ENCODE data around the gene SRRM4.
"Not testable (repeated sequence)": the region's sequence is repeated elsewhere in the genome, so short reads cannot be mapped to it uniquely, and the experiment has no call there.

SRRM4 gene

GRCh38 chr12:119011231-119011630 is 29.9 kb downstream of the SRRM4 start:
- DNase-seq (ENCODE audit: low spot score) = no peak

DNA sequence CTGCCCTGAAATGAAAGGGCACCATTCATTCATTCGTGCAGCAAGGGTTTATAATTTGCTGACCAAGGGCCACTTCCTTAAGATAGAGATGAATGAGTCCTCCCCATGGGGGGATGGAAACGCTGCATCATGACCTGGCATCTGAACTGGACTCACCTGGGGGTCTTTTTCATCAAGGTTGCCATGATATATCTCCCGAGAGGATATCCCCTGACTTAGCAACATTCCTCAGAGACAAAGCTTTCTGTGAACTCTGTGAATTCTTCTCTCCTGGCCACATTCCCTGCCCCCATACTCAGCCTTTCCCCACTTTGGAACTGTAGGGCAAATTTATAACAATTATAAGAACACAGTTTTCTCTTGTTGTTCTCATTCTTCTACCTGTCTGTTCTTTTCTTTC is 30.8 kb downstream of the SRRM4 start:
- no peak for DNase-seq (ENCODE audit: low spot score)

- no peak for DNase-seq (ENCODE audit: low spot score)
These were observed 31.7 kb downstream of the SRRM4 start for GRCh38 chr12:119013023-119013422.

GRCh38 chr12:119014368-119014767 is 33.0 kb downstream of the SRRM4 start:
- no peak for DNase-seq (ENCODE audit: low spot score)

- no peak for DNase-seq (ENCODE audit: low spot score)
These were observed 35.4 kb downstream of the SRRM4 start for GRCh38 chr12:119016715-119017114.

GRCh38 chr12:119019166-119019565 is 37.8 kb downstream of the SRRM4 start:
- DNase-seq (ENCODE audit: low spot score) = no peak

- no peak for DNase-seq (ENCODE audit: low spot score)
These were observed 39.3 kb downstream of the SRRM4 start for GRCh38 chr12:119020406-119021360.

GRCh38 chr12:119024356-119024755 is 43.0 kb downstream of the SRRM4 start:
- no peak for DNase-seq (ENCODE audit: low spot score)

- DNase-seq (ENCODE audit: low spot score) = no peak
These were observed 44.4 kb downstream of the SRRM4 start for GRCh38 chr12:119025786-119026185.

DNA sequence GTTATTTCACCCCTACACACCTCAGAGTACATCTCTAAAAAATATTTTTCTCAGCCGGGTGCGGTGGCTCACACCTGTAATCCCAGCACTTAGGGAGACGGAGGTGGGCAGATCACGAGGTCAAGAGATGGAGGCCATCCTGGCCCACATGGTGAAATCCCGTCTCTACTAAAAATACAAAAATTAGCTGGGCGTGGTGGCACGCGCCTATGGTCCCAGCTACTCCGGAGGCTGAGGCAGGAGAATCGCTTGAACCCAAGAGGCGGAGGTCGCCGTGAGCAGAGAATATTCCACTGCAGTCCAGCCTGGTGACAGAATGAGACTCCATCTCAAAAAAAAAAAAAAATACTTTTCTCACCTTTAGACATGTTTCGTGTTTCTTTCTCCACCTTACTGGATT is 52.0 kb downstream of the SRRM4 start:
- DNase-seq (ENCODE audit: low spot score) = not testable (repeated sequence)

DNA sequence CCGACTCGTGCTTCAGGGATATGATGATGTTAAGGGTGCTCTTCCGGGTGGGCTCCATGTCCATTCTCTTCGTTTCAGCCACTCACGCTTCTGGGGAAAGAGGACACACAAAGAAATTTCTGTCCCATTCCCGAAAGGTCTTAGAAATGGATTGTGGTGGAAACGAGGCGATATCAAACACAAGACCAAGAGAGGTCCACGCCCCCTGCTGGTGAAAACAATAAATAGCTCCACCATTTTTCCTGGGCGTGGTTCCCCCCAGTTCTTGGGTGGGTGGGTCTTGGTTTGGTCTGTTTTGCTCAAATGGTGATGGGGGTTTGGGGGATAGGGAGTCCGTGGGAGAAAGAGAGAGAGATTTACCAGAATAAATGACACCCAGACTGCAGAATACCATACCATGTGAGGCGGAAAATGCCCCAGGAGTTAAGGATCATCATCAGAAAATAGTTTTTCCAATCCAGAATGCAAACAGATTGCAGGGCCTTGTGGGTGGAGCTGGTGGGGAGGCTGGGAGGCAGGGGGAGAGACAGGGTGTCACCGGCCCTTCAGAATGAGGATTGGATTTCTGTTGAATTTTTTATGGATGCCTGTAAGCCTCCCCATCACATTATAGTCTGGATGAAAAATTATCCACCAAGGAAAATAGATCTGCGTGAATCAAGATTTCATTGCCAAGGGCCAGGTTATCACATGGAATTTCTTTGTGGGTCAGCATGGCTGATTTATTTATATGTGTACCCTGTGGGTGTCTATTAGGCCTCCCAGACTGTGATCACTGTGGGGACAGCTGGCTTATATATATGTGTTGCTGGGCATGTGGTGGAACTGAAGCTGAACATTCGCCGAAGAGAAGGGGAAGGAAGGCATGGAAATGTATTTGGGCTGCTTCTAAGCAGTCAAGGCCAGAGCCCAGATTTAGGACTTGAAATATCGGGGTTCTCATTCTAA is 55.8 kb downstream of the SRRM4 start:
- DNase-seq (ENCODE audit: low spot score) = peak; percentile 54

DNA sequence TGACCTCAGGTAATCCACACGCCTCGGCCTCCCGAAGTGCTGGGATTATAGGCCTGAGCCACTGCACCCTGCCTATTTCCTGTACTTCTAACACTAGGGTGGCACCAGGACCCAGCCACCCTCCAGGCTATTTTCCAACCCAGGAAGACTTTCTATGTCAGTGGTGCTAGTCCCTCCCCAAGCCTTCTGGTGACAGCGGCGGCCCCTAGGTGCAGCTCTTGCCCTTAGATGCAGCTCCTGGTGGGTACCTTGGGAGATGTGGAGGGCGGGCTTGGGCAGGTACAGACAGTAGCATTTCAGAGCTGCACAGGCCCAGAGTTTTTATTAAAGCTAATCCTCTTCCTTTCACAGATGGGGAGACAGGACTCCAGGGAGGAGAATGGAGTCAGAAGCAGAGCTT is 62.8 kb downstream of the SRRM4 start:
- no peak for DNase-seq (ENCODE audit: low spot score)

DNA sequence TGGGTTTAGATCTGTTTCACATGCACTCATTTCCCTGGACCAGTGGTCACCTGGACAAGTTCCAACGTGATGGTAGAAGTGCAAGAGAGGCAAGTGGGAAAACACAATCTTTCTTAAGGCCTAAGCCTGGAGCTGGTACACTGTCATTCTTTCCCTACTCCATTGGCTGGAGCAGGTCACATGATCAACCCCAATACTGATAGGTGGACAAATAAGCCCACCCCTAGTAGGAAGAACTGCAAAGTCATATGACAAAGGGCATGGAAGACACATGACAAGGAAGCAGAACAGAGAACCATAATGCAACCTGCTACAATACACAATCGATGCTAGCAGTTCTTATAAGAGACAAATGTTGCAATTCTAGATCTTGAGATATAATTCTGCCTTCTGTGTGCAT is 66.3 kb downstream of the SRRM4 start:
- DNase-seq (ENCODE audit: low spot score) = no peak

DNA sequence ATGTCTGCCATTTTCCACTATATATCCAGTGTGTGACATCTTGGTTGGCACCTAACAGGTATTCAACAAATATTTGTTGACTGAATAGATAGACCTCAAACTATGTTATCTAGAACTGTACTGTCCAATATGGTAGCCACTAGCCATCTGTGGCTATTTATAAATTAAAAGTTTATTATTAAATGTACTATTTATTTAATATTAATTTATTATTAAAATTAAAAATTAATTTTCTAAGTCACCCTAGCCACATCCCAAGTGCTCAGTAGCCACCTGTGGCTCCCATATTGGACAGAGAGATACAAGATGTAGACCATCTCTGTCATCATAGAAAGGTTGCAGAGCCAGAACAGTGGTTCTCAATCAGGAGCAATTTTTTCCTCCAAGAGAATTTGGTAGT is 69.3 kb downstream of the SRRM4 start:
- no peak for DNase-seq (ENCODE audit: low spot score)

DNA sequence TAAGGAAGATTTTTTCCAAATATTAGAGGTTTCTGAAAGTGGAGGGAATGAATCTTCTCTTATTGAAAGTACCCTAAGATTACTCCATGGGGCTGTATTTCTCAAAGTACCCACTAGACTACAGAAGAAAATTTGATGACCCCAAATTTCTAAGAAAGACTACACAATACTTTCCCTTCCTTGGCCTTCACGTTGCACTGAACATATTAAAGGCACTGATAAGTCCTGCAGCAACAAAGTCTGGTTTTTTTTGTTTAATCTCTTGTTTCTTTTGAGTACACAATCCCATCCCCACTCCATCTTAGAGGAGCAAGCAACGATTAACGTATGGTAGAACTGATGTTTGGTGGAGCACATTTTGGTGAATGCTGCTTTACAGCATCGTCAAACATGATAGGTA is 70.1 kb downstream of the SRRM4 start:
- DNase-seq (ENCODE audit: low spot score) = no peak

- no peak for DNase-seq (ENCODE audit: low spot score)
These were observed 70.7 kb downstream of the SRRM4 start for GRCh38 chr12:119052001-119052400.

DNA sequence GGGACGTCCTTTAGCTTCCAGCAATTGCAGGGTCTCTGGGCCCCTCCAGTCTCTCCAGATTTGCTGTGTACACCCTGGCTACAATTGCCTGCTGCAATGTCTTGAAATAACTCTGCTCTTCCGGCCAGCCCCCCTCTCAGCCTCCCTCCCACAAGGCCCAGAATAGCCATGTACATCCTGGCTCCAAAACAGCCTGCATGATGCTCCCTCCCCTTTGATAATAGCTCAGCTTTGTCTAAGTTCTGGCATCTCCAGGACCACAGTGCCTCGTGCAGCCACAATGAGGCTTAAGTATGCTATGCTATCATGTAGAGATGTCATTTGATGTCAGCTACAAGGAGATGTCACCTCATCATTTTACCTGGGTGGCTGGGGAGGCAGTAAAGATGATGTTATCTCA is 74.6 kb downstream of the SRRM4 start:
- DNase-seq (ENCODE audit: low spot score) = no peak

GRCh38 chr12:119060847-119061796 is 79.8 kb downstream of the SRRM4 start:
- DNase-seq (ENCODE audit: low spot score) = peak; percentile 38

DNA sequence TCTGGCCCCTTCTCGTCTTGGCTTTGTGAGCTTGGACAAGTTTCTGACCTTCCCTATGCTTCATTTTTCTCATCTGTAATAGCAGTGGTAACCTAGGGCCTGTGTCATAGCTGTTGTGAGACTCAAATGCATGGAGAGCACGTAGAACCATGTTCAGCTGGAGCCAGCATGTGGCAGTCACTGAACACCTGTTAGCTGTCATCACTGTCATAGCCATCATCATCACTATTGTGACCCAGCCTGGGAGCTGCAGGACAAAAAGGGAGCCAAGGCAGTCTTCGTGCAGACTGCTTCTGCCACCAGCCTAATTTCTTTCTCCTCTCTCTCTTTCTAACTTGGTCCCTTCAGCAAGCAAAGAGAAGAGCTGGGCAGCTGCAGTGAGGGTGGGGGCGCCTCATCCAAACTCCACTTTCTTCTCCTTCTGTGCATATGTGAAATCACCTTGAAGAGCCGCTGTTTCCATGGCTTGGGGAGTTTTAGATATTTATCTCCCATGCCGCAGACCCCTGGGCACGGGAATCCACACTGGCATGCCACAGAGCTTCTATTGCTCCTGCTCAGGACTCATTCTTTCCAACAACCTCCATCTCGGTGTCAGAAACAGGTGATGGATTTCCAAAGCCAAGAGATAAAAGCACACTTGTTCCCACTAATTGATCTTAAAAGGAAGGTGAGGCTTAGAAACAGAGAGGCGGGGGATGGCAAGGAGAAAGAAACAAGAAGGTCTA is 87.0 kb downstream of the SRRM4 start:
- DNase-seq (ENCODE audit: low spot score) = no peak

GRCh38 chr12:119069147-119069642 is 87.9 kb downstream of the SRRM4 start:
- no peak for DNase-seq (ENCODE audit: low spot score)

DNA sequence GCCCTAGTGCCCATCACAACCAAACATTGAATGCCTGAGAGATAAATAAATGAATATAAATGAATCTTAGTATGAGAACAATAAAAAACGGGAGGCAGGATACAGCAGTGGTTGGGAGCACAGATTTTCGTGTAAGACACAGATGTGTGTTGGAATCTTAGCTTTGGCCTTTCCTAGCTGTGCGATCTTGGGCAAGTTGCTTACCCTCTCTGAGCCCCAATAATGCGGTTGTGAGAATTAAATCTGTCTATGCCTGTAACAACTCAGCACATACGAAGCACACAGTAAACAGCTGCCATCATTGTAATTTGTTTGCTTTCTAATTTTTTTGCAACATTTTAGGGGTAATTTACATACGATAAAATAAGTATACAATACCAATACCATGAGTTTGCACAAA is 89.8 kb downstream of the SRRM4 start:
- DNase-seq (ENCODE audit: low spot score) = no peak

Data from AG20443 (cell line).